Measurements from ENCODE around the gene SMARCC1.

GRCh38 chr3:47781685-47782445, at the start of gene SMARCC1:
- TF ChIP-seq POLR2A (IDR thresholded peaks at IDR 0.05) (peak in 1 of 2 donors; percentile 25), CTCF (IDR thresholded peaks at IDR 0.05) (no peak)
